Cardiac fibroblast (primary cell): Measurements from ENCODE around the gene LCN6.

Experiments
- DNase-seq, 2 donors: peaks; one replicate each; pipeline versions ENCODE4 v3.0.0 to v3.0.0-alpha.2; 2010; ENCODE audit warnings: low read depth in 2 of 2
- H3K4me3 ChIP-seq, 2 donors: replicated peaks in 1 of 2; 1 replicate in 1 of 2; 2 replicates in 1 of 2; pipeline ENCODE4 v1.5.1; 2011; ENCODE audit warnings: low read depth in 2 of 2, low read length in 2 of 2, mild to moderate bottlenecking in 2 of 2, moderate library complexity in 1 of 2
- TF ChIP-seq, protein P1 (sequence below): IDR thresholded peaks from one replicate; pipeline ENCODE4 v1.5.1; 2011; ENCODE audit warnings: low read depth, mild to moderate bottlenecking, low read length, inconsistent platforms

Gene LCN6

DNA sequence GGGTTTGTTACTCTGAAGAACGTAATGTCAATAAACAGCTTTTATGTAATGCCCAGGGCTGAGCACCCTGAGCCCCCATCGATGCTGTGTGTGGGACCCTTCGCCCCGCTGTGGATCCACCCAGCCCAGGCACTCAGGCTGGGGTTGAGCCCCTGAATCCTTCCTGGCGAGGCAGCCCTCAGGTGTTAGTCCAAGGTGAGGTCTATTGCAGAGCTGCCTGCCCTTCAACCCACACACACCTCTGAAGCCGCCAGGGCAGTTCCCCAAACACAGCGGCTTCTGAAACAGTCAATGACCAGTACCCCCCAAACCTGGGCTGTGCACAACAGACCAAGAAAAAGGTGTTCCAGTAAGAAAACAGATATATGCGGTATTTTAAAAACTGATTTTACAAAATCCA is 24.3 kb downstream of the LCN6 start:
- TF ChIP-seq, protein P1, sequence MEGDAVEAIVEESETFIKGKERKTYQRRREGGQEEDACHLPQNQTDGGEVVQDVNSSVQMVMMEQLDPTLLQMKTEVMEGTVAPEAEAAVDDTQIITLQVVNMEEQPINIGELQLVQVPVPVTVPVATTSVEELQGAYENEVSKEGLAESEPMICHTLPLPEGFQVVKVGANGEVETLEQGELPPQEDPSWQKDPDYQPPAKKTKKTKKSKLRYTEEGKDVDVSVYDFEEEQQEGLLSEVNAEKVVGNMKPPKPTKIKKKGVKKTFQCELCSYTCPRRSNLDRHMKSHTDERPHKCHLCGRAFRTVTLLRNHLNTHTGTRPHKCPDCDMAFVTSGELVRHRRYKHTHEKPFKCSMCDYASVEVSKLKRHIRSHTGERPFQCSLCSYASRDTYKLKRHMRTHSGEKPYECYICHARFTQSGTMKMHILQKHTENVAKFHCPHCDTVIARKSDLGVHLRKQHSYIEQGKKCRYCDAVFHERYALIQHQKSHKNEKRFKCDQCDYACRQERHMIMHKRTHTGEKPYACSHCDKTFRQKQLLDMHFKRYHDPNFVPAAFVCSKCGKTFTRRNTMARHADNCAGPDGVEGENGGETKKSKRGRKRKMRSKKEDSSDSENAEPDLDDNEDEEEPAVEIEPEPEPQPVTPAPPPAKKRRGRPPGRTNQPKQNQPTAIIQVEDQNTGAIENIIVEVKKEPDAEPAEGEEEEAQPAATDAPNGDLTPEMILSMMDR = no peak
- no peak for DNase-seq
- H3K4me3 ChIP-seq = no peak overlapping the region

DNA sequence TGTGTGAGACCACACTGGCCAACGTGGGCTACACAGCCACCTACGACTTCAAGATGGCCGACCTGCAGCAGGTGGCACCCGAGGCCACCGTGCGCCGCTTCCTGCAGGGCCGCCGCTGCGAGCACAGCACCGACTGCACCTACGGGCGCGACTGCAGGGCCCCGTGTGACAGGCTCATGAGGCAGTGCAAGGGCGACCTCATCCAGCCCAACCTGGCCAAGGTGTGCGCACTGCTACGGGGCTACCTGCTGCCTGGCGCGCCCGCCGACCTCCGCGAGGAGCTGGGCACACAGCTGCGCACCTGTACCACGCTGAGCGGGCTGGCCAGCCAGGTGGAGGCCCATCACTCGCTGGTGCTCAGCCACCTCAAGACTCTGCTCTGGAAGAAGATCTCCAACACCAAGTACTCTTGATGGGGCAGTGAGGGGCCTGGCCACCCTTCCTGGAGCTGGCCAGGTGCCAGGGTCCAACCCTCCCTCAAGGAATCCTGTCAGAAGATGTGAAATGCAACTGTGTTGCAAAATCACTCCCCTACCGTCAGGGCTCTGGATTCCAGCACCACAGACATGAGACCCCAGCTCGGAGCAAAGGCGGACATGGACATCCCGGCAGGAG is 24.9 kb downstream of the LCN6 start:
- DNase-seq = no peak
- TF ChIP-seq, protein P1 = no peak
- H3K4me3 ChIP-seq = no peak overlapping the region

DNA sequence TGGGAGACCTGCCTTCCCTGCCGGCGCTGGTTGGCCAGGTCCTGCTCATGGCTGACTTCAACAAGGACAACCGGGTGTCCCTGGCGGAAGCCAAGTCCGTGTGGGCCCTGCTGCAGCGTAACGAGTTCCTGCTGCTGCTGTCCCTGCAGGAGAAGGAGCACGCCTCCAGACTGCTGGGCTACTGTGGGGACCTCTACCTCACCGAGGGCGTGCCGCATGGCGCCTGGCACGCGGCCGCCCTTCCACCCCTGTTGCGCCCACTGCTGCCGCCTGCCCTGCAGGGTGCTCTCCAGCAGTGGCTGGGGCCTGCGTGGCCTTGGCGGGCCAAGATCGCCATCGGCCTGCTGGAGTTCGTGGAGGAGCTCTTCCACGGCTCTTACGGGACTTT is 25.4 kb downstream of the LCN6 start:
- H3K4me3 ChIP-seq = no peak overlapping the region
- TF ChIP-seq, protein P1 = no peak

DNA sequence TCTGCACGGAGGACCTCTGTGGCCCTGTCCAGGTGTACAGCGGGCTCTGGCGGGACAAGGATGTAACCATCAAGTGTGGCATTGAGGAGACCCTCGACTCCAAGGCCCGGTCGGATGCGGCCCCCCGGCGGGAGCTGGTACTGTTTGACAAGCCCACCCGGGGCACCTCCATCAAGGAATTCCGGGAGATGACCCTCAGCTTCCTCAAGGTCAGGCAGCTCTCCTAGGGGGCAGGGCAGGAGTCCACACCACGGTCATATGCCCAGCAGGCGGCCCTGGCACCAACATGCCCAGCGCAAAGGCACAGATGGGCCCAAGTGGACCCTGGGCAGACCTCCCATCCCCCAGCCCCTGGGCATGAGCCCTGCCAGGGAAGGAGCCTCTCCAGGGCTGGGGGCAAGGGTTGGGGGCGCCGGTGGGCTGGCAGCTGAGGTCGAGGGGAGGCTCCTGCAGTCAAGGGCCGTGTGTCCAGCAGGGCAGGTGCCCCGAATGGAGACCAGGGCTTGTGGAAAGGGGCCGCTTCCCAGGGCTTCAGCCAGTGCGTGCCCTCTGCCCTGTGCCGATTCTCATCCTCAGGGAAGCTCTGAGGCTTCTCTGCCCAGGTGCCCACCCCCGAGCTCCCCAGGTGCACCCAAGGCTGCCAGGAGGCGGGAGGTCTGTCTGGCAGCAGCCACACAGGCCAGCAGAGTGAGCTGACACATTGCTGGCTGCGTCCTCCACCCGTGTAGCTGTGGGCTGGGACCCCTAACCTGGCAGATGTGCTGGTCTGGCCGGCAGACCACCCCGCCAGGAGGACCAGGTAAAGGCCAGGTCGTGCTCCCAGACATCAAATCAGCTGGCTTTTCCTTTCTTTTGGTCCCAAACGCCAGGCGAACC is 26.0 kb downstream of the LCN6 start:
- no peak overlapping the region for H3K4me3 ChIP-seq
- DNase-seq = no peak
- TF ChIP-seq, protein P1 = no peak

More for the DNA sequence above, 25.4 kb downstream of the LCN6 start:
- no peak for DNase-seq

DNA sequence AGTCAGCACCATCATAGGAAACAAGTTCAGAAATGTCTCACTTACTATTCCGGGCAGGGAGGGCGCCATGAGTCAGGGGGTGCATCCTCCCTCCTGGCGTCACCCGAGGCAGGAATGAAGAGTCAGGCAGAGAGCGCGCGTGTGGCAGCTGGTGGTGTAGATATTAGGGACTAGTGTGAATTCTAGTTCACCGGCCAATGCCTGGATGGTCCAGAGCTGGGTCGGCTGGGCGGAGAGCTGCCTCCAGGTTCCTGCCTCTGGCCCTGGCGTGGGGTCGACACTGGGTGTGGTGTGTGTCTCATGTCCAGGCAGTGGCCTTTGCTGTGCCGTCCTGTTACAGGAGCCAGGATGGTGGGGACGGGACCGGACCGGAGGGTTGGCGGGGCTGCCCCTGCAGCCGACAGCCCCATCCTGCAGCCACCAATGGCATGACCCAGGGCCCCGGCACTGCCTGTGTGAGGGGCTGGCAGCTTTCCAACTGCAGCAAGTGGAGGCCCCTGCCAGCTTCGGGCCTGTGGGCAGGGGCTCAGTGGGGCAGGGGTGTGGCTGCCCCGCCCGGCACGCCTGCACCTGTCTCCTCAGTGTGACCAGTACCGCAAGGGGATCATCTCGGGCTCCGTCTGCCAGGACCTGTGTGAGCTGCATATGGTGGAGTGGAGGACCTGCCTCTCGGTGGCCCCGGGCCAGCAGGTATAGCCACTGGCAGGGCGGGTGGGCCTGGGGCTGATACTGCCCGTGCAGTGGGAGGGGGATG is 26.8 kb downstream of the LCN6 start:
- DNase-seq = peak; percentile 73 to 91
- H3K4me3 ChIP-seq = no peak overlapping the region
- TF ChIP-seq, protein P1 = no peak

DNA sequence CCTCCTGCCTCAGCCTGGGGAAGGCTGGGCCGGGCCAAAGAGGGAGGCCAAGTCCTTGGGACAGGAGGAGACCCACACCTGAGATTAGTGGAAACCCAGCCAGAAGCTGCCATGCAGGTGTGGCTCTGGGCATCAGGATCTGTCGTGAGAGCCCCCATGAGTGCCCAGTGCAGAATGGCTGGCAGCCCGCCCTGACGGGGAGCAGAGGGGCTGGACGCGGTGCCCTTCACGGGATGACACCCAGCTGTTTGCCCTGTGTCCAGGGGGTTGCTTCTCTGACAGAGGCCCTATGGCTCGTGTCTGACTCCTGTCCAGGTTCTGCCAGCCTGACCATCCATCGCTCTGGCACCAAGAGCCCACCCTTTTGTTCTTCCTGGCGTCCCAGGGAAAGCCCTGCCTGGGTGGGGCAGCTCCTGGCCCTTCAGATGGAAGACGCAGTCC is 27.4 kb downstream of the LCN6 start:
- no peak for DNase-seq

More for the DNA sequence above, 27.4 kb downstream of the LCN6 start:
- TF ChIP-seq, protein P1 = no peak
- H3K4me3 ChIP-seq = no peak overlapping the region
